Fibroblast of upper back skin (primary cell): ENCODE data around the gene ATXN7L3.
A peak's percentile ranks its signal among the peaks of the same experiment; 100 is the strongest.

Experiments used
- DNase-seq: peaks from one replicate; pipeline ENCODE4 v3.0.0-alpha.2; 2013

Gene ATXN7L3

DNA sequence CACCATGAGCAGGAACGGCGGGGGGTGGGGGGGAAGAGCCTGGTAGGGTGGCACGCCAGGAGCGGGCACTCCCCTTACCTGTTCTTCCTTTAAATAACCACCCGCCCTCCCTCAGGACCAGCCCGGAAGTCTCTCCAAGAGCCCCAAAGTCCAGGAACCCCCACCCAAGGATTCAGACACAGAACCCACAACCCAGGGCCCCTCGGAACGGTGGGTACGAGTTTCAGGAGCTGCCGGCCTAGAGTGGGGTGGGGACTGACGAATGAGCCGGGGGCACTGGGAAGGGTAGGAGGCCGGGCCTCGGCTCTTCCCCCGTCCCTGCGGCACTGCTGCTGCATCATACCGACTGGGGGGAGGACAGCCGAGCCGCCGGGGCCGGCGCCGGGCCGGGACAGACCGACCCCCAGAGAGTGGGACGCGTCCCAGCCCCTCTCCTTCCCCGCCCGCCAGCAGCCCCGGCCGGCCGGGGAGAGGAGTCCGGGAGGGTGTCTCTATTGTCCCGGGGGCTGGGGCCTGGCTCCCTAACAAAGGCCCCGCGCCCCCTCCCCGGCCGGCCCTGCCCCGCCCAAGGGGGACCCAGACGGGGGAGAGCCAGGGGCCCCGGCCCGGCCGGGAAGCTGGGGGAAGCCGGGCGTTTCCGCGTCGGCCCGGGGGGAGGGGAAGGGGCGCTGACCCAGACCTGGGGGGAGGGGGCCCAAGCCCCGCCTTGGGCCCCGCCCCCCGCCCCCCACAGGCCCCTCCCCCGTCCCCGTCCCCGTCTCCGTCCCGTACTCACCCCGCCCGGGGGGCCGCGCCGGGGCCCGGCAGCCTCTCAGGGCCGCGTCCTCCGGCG lies 747 bp downstream of the ATXN7L3 start:
- DNase-seq, result peak; percentile 59

DNA sequence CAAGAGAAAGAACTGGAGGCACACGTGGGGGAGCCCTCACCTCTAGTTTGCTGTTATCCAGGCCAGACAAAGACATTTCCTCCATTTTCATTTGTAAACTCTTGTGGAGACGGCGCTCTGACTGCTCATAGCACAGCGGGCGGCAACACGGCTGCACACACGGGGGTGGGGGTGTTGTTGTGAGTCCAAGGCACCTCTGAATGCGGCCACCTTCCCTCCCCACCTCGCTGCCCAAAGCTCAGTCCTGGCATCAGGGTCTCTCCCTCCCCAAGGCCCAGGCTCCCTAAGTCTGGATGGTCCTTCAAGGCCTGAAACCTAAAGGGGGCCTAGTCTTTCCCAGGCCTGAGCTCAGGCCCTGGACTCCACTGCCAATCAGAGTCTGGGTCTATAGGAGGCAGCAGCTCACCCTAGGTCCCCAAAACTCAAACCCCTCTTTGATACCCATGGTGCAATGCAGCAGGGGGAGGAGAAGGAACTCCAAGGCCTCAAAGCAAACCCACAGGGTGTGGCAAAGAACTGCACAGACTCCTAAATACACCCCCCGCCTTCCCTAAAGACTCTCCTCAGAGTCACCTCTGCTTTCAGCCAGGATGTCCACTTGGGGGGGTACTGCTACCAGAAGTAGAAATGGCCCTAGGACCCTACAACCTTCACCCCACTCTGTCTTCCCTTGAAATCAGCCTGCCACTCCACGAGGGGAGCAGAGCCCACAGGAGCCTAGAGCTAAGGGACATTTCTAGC lies 1.5 kb downstream of the ATXN7L3 start:
- DNase-seq, result peak; percentile 68

DNA sequence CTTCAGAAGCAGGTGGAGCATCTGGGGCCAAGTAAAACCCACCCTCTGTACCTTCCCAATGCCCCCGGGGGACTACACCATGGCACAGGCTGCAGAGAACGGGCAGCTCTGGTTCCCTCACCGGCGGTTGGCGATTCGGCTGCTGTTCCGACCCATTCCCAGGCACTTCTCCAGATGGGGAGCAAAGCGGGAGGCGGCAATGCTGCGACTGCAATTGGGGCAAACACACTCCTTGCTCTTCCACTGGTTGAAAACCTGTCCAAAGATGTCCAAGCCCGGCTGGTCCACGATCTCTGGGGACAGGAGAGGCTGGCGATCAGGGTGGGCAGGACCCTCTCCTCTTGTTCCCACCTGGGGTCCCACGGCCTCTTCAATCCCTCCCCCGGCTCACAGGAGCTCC lies 2.6 kb downstream of the ATXN7L3 start:
- no peak for DNase-seq

DNA sequence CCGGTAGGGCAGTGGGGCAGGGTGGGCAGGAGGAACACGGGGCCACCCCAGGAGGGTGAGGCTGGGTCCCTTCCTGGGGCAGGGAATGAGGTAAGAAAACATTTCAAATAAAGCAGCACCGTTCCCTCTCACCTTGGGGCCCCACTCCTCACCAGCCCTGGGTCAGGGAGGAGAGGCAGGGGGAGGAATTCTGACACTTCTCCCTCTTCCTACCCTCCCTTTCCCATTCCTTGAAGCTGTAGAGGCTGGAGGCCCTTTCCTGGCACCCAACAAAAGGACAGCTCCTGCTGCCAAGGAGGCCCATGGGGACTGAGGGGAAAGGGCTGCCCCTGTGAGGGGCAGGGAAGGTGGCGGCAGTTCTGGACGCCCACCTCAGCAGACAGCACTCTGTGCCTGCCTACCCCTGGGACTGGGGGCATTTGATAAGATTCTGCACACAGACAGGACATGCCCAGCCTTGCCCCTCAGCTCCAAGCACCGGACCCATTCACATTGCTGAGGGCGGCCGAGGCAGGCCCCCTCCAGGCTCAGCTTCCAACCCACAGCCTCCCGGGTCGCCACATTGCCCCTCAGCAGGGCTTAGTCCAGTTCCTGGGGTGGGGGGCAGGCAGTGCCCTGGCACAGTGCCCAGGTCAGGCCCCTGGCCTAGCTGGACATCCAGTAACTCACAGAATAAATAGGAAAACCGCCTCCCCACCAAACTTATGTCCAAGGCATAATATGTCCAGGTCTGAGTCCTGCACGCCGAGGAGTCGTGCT lies 6.2 kb downstream of the ATXN7L3 start:
- DNase-seq, result no peak

DNA sequence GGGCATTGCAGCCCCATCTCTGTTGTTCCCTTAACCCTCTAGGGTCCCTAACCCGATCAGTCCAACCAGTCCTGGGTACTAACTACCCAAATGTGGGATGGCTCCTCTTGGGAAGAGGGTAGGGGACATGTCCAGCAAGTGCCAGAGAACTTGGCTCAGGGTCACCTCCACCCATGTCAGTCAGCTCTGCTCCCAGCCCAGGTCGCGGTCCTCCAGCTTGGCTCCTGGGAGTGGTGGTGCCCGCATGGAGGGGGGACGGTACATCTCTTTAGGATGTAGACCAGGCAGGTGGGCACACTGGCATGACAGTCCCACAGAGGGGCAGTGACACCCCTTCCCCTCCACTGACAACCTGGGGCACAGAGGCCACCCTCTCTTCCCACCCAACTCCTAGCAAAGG lies 6.9 kb downstream of the ATXN7L3 start:
- no peak for DNase-seq

DNA sequence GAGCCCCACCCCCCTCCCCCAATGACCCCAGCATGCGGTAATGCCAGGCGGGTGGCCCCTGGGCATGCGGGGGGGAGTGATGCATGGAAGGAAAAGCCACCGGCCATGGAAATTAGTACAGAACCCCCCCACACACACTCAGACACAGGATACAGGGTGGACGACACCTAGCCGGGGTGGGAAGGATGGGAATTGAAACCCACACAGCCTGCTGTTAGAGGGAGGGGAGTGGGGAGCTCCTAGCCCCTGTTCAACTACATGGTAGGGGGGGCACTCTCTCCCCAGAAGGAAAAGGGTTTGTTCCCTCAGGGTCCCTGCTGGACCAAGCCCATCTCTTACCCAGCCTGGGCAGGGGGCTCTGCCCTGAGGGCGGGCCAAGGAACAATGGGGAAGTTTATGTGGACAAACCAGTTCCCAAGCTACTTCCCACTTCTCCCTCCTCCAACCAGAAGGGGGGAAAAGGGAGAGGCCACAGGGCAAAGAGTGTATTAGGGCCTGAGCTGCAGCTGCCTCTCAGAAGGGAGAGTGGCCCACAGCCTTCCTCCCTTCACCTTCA lies 7.7 kb downstream of the ATXN7L3 start:
- no peak for DNase-seq

DNA sequence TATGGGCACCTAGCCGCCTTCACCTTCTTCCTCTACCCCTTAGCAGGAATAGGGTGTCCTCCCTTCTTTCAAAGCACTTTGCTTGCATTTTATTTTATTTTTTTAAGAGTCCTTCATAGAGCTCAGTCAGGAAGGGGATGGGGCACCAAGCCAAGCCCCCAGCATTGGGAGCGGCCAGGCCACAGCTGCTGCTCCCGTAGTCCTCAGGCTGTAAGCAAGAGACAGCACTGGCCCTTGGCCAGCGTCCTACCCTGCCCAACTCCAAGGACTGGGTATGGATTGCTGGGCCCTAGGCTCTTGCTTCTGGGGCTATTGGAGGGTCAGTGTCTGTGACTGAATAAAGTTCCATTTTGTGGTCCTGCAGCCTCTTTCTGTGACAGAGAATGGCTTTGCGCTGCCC lies 8.3 kb downstream of the ATXN7L3 start:
- no peak for DNase-seq

DNA sequence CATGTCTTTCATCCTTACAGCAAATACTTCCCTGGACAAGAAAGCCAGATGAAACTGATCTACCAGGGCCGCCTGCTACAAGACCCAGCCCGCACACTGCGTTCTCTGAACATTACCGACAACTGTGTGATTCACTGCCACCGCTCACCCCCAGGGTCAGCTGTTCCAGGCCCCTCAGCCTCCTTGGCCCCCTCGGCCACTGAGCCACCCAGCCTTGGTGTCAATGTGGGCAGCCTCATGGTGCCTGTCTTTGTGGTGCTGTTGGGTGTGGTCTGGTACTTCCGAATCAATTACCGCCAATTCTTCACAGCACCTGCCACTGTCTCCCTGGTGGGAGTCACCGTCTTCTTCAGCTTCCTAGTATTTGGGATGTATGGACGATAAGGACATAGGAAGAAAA lies 9.2 kb downstream of the ATXN7L3 start:
- DNase-seq, result no peak

DNA sequence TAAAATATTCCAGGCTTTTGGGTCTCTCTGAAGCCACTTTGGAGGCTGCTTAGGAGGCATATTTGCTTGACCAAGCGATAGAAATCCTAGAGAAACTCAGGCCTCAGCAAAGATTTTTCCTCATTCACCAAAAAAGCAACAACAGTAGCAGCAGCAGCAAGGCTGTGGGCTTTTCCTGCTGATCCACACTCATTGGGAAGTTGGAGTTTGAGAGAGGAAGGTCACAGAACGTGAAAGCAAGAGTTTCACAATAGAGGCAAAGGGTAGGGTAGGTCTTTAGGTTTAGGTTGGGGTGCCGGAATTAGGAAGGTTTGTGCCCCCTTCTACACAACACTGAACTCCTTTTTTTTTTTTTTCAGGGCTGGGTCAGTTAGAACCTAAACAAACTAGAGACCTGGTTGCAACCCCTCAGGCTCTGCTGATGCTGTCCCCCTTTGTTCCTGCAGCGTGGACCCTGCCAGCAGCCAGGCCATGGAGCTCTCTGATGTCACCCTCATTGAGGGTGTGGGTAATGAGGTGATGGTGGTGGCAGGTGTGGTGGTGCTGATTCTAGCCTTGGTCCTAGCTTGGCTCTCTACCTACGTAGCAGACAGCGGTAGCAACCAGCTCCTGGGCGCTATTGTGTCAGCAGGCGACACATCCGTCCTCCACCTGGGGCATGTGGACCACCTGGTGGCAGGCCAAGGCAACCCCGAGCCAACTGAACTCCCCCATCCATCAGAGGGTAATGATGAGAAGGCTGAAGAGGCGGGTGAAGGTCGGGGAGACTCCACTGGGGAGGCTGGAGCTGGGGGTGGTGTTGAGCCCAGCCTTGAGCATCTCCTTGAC lies 10.9 kb downstream of the ATXN7L3 start:
- no peak for DNase-seq

DNA sequence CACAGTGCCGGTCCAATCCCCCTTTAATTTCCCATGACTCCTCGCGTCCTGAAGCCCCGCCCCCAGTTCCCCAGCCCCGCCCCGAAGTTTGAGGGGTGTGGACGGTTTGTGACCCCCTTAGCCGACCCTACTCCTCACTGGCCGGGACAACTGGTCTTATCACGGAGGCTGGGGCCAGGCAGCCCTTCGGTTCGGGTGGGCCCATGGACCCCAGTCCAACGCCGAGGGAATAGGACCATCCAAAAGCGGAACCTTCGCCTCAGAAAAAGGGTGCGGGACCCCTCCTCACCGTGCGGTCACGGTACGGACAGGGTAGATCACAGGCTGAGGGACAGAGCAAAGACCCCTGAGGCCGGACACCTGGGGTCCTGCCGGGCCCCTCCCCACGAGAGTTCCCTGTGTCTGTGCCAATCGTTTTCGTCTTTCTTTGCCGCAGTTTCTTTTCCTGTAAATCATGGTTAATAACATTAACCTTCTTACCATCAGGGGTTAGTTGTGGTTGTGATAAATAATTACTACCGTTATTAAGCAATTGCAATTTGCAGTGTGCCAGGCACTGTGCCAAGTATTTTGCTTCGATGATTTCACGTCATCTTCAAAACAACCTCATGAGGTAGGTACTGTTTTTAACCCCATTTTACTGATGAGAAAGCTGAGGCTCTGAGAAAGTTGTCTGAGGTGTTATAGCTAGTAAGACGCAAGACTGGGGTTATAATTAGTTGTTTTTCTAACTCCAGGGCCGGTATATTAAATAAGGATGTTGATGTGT lies 12.4 kb downstream of the ATXN7L3 start:
- peak; percentile 25 for DNase-seq

DNA sequence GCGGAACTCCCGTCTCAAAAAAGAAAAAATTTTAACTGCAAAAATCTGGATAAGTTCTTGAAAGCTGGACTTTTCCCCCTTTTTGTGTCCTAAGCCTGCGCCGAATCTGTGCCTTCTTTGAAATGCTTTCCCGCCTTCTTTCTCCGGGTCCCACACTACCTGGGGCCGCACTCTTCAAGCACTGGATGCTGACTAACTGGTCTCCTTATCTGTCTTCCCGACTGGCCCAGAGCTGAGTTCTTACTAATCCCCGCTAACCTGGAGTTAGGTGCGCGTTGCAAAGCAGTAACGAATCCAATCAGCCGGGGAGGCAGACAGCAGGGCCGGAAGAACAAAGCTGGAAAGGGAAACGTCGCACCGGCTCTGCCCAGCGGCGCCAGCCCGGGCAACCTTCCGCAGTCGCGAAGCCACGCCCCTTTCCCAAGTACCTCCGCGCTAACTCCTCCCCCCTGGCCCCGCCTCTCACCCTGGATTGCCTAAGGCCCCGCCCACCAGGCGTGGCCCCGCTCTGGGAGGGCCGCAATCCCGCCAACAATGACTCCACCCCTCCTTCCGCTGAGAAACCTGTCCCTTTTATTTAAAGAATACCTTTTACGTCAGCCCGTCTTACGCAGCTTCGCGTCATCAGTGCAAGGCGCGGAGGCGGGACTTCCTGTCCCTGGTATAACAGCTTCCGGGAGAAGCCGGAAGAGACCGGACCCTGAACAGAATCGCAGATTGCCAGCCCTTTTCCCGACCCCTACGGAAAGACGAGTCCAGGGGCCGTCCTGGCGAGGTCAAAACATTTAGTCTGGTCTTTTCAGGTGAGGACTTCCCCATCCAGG lies 13.2 kb downstream of the ATXN7L3 start, which contains the start of gene TMUB2:
TMUB2 (plus strand) TSS at position 666 of the 824 bp plus-strand sequence. CDS start 737 bp downstream, outside the sequence.
- peak; percentile 99 for DNase-seq

DNA sequence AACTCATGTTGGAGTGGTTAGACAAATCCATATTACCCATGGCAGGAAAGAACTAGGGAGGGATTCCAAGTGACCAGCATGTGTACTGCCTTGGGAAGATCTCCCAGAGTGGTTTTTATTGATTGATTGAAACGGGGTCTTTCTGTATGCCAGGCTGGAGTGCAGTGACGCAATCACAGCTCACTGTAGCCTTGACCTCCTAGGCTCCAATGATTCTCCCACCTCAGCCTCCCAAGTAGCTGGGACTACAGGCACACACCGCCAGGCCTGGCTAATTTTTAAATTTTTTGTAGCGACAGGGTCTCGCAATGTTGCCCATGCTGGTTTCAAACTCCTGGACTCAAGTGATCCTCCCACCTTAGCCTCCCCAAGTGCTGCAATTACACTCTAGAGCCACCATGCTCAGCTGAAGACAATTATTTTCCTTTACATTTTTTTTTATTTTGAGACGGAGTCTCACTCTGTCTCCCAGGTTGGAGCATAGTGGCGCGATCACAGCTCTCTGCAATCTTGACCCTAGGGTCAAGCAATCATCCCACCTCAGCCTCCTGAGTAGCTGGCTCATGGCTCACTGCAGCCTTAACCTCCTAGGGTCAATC lies 15.4 kb downstream of the ATXN7L3 start:
- no peak for DNase-seq

DNA sequence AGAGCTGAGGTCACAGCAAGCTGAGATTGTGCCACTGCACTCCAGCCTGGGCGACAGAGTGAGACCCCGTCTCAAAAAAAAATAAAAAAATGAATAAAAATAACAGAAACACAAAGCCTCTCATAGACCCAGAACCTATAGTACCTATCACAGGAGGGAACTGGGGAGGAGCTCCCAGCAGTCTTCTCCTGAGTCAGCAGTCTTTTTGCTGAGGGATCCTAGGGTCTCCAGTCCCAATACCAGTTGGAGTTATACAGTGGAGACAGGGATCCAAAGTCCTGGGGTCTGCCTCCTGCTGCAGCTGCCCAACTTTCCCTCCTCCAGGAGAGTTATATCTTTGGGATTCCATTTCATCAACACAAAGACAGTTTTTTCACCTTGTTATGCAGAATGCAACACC lies 16.7 kb downstream of the ATXN7L3 start:
- no peak for DNase-seq

DNA sequence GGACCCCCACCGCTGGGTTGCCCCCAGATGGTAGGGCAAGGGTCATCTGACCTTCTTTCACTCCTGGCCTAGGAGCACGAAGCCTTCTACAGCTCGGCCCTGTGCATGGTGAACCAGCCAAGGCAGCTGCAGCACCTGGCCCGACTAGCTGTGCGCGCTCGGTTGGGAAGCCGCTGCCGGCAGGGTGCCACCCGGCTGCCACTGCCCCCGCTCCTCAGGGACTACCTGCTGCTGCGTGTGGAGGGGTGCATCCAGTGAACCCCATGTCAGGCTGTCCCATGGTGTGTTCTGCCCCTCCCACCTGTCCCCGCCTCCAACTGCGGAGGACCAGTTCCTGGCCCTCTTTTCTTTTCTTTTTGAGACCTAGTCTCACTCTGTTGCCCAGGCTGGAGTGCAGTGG lies 21.6 kb downstream of the ATXN7L3 start:
- DNase-seq, result no peak

DNA sequence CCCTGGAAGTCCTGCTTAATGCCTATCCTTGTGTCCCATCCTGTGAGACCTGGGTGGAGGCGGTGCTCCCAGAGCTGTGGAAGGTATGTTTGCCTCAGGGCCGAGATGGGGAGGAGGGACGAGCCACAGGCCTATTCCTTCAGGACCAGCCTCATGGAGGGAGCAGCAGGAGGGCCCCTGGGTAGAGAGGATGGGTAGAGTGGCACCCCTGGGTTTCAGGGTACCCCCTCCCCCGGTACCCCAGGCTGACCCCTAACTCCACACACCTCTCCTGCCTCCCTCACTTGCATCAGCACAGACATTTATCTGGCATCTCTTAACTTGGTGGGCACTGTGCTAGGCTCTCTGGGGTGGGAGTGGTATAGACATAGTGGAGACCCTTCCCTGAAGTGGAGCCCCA lies 22.0 kb downstream of the ATXN7L3 start:
- no peak for DNase-seq

DNA sequence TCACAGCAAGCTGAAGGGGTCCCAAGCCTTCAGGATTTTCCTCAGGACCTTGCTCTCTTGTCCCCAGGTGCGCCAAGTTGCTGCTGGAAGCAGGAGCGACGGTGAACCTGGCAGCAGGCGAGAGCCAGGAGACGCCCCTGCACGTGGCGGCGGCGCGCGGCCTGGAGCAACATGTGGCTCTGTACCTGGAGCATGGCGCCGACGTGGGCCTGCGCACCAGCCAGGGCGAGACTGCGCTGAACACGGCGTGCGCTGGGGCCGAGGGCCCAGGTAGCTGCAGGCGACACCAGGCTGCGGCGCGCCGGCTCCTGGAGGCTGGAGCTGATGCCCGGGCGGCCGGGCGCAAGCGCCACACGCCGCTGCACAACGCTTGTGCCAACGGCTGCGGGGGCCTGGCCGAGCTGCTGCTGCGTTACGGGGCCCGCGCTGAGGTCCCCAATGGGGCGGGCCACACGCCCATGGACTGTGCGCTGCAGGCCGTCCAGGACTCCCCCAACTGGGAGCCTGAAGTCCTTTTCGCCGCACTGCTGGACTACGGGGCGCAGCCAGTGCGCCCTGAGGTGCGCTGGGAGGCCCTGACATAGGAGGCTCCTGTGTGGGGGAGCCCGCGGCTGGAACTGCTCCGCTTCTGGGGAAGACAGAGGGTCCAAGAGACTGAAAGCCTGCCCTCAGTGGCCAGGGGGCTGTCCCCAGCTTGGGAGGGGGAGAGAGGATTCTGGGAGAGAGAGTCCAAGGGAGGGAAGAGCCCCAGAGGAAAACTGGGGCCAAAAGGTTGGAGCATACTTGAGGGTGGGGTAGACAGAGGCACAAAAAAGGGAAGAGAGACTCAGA lies 22.8 kb downstream of the ATXN7L3 start:
- DNase-seq, result no peak

DNA sequence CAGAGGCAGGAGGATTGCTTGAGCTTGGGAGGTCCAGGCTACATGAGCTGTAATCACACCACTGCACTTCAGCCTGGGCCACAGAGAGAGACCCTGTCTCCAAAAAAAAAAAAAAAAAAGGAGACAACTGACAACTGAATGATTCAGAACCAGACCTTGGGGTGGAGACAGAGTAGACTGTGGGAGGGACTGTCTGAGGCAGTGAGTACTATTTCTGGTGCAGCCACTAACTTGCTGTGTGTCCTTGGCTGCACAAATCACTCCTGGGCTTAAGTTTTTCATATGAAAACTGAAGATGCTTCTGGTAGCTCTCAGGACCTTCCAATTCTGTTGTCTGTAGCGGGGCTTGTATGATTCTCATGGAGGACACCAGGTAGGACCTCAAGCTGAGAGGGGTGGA lies 23.4 kb downstream of the ATXN7L3 start:
- no peak for DNase-seq

DNA sequence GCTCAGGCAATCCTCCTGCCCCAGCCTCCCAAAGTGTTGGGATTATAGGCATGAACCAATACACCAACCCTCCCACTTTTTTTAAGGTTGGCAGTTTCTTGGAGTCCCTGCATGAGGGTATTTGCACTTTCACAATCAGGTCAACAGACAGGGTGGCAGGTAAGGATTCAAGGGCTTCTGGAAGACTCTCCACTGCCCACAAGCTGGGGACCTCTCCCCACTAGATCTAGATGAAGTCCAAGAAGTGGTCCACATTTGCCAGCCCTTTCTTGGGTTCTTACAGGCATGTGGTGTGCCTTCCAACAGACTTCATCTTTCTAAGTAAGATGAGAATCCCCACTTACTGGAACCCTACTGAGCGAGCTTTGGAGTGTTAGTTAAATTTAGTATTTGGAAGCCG lies 25.3 kb downstream of the ATXN7L3 start:
- DNase-seq, result no peak

DNA sequence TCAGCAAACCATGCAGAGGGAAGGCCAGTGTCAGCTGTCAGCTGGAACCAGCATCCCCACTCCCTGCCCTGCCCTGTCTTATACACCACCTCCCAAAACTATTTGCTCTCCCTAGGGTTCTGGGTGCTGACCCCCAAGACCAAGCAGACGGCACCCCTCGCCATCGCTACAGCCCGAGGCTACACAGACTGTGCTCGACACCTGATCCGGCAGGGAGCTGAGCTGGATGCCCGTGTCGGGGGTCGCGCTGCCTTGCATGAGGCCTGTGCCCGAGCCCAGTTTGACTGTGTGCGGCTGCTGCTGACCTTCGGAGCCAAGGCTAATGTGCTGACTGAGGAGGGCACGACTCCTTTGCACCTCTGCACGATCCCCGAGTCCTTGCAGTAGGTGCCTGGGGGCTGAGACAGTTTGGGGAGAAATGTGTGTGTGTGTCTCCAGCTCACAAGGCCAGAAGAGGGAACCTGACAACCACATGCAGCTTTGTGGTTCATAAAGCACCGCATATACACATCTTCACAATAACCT lies 27.7 kb downstream of the ATXN7L3 start:
- no peak for DNase-seq
